HG02884 (cell line): ENCODE results near the gene KCNIP4.
A peak's percentile ranks its signal among the peaks of the same experiment; 100 is the strongest.

ENCODE experiments used
- ATAC-seq: cut with Tn5 transposase; IDR thresholded peaks from one replicate; pipeline ENCODE4 v1.9.1; 2021; ENCODE audit warnings: mild to moderate bottlenecking, moderate library complexity; ENCODE audit not compliant: unreplicated experiment

The KCNIP4 gene

GRCh38 chr4:21768349-21769310 is 179.9 kb downstream of the KCNIP4 start:
- ATAC-seq = peak; percentile 67

GRCh38 chr4:21765810-21766407 is 182.7 kb downstream of the KCNIP4 start:
- ATAC-seq = peak; percentile 73

- ATAC-seq = no peak
These were observed 184.7 kb downstream of the KCNIP4 start for GRCh38 chr4:21763855-21764254.

GRCh38 chr4:21757248-21757647 is 191.3 kb downstream of the KCNIP4 start:
- ATAC-seq = no peak

- ATAC-seq = no peak
These were observed 195.3 kb downstream of the KCNIP4 start for GRCh38 chr4:21753084-21753760.

- no peak for ATAC-seq
These were observed 196.0 kb downstream of the KCNIP4 start for GRCh38 chr4:21752616-21753015.

- ATAC-seq = no peak
These were observed 198.6 kb downstream of the KCNIP4 start for GRCh38 chr4:21749924-21750323.

GRCh38 chr4:21749412-21749811 is 199.2 kb downstream of the KCNIP4 start:
- no peak for ATAC-seq

GRCh38 chr4:21744046-21744445 is 204.5 kb downstream of the KCNIP4 start:
- ATAC-seq = no peak

- no peak for ATAC-seq
These were observed 206.2 kb downstream of the KCNIP4 start for GRCh38 chr4:21742326-21742725.

- no peak for ATAC-seq
These were observed 209.8 kb downstream of the KCNIP4 start for GRCh38 chr4:21738821-21739220.

- no peak for ATAC-seq
These were observed 212.7 kb downstream of the KCNIP4 start for GRCh38 chr4:21735866-21736265.

GRCh38 chr4:21733894-21734630 is 214.5 kb downstream of the KCNIP4 start:
- no peak for ATAC-seq

- ATAC-seq = no peak
These were observed 220.3 kb downstream of the KCNIP4 start for GRCh38 chr4:21728304-21728703.

GRCh38 chr4:21726255-21726815 is 222.2 kb downstream of the KCNIP4 start:
- ATAC-seq = no peak

GRCh38 chr4:21722157-21722839 is 226.3 kb downstream of the KCNIP4 start:
- no peak for ATAC-seq

- no peak for ATAC-seq
These were observed 232.0 kb downstream of the KCNIP4 start for GRCh38 chr4:21716531-21716930.

- no peak for ATAC-seq
These were observed 238.3 kb downstream of the KCNIP4 start for GRCh38 chr4:21710179-21710835.

- ATAC-seq = no peak
These were observed 238.8 kb downstream of the KCNIP4 start for GRCh38 chr4:21709761-21710160.

- ATAC-seq = no peak
These were observed 239.5 kb downstream of the KCNIP4 start for GRCh38 chr4:21709031-21709430.
